Measurements from ENCODE around the gene NUDT17.

NUDT17 gene

GRCh38 chr1:145846201-145846612, 777 bp downstream of the NUDT17 start:
- FAIRE-seq (peak; percentile 80), DNase-seq (ENCODE audit: insufficient read length, low spot score) (peak; percentile 45)

GRCh38 chr1:145847827-145848226, 2.4 kb downstream of the NUDT17 start:
- FAIRE-seq (no peak), DNase-seq (ENCODE audit: insufficient read length, low spot score) (no peak)

GRCh38 chr1:145849356-145850160, 4.1 kb downstream of the NUDT17 start:
- DNase-seq (ENCODE audit: insufficient read length, low spot score) (no peak), FAIRE-seq (no peak)

- FAIRE-seq (no peak), DNase-seq (ENCODE audit: insufficient read length, low spot score) (no peak)
Observed at GRCh38 chr1:145855426-145855948, 10.1 kb downstream of the NUDT17 start.

GRCh38 chr1:145857170-145857569, 11.7 kb downstream of the NUDT17 start:
- DNase-seq (ENCODE audit: insufficient read length, low spot score) = no peak
- no peak for FAIRE-seq

- peak; percentile 28 for DNase-seq (ENCODE audit: insufficient read length, low spot score)
Observed at GRCh38 chr1:145858238-145858900, 12.9 kb downstream of the NUDT17 start.

GRCh38 chr1:145858901-145859490, 13.6 kb downstream of the NUDT17 start, which contains the start of gene PIAS3:
Gene PIAS3, minus strand, starts transcription at chr1:145859081. Its CDS starts 91 bp downstream, at chr1:145858990.
- DNase-seq (ENCODE audit: insufficient read length, low spot score) (peak; percentile 91), FAIRE-seq (peak; percentile 89)

More at GRCh38 chr1:145858238-145858900, 12.9 kb downstream of the NUDT17 start:
- peak; percentile 90 for FAIRE-seq

GRCh38 chr1:145859491-145860023, 14.1 kb downstream of the NUDT17 start:
- DNase-seq (ENCODE audit: insufficient read length, low spot score) (peak; percentile 74), FAIRE-seq (peak; percentile 88)

- FAIRE-seq (no peak), DNase-seq (ENCODE audit: insufficient read length, low spot score) (no peak)
Observed at GRCh38 chr1:145863282-145864018, 18.0 kb downstream of the NUDT17 start.

GRCh38 chr1:145868232-145868631, 22.8 kb downstream of the NUDT17 start:
- no peak for FAIRE-seq
- no peak for DNase-seq (ENCODE audit: insufficient read length, low spot score)

- DNase-seq (ENCODE audit: insufficient read length, low spot score) (peak; percentile 33), FAIRE-seq (peak; percentile 52)
Observed at GRCh38 chr1:145871994-145872924, 26.8 kb downstream of the NUDT17 start.

GRCh38 chr1:145874646-145875045, 29.2 kb downstream of the NUDT17 start:
- no peak for FAIRE-seq
- DNase-seq (ENCODE audit: insufficient read length, low spot score) = no peak

GRCh38 chr1:145877923-145878486, 32.6 kb downstream of the NUDT17 start:
- DNase-seq (ENCODE audit: insufficient read length, low spot score) = no peak
- no peak for FAIRE-seq

GRCh38 chr1:145878724-145879123, 33.3 kb downstream of the NUDT17 start:
- FAIRE-seq = no peak
- no peak for DNase-seq (ENCODE audit: insufficient read length, low spot score)

- FAIRE-seq (no peak), DNase-seq (ENCODE audit: insufficient read length, low spot score) (no peak)
Observed at GRCh38 chr1:145879775-145880174, 34.3 kb downstream of the NUDT17 start.

- DNase-seq (ENCODE audit: insufficient read length, low spot score) (no peak), FAIRE-seq (no peak)
Observed at GRCh38 chr1:145884675-145885074, 39.2 kb downstream of the NUDT17 start.

GRCh38 chr1:145885738-145886287, 40.4 kb downstream of the NUDT17 start, which contains the start of gene ANKRD35:
Gene ANKRD35, minus strand, starts transcription at chr1:145885866. Its CDS starts 108 bp downstream, at chr1:145885758.
- peak; percentile 96 for DNase-seq (ENCODE audit: insufficient read length, low spot score)
- peak; percentile 89 for FAIRE-seq

GRCh38 chr1:145886390-145886789, 41.0 kb downstream of the NUDT17 start:
- no peak for FAIRE-seq

More at GRCh38 chr1:145886390-145886789, 41.0 kb downstream of the NUDT17 start:
- no peak for DNase-seq (ENCODE audit: insufficient read length, low spot score)

Data from GM19239 (cell line).